HG02938 (cell line): ENCODE data around the gene TMEM238L.

Source experiments
- ATAC-seq: cut with Tn5 transposase; IDR thresholded peaks from one replicate; pipeline ENCODE4 v1.9.1; 2021; ENCODE audit warnings: mild to moderate bottlenecking, moderate library complexity; ENCODE audit not compliant: unreplicated experiment

Gene TMEM238L

GRCh38 chr17:10805911-10806310 lies 2.0 kb upstream of the TMEM238L start:
- no peak for ATAC-seq

- no peak for ATAC-seq
Observed at GRCh38 chr17:10804546-10804945, 647 bp upstream of the TMEM238L start.

GRCh38 chr17:10803350-10803749 lies 549 bp downstream of the TMEM238L start:
- no peak for ATAC-seq

- no peak for ATAC-seq
Observed at GRCh38 chr17:10802496-10803284, 1.2 kb downstream of the TMEM238L start.

- no peak for ATAC-seq
Observed at GRCh38 chr17:10799407-10799806, 4.5 kb downstream of the TMEM238L start.

GRCh38 chr17:10798910-10799309 lies 5.0 kb downstream of the TMEM238L start:
- ATAC-seq = no peak

GRCh38 chr17:10798332-10798749 lies 5.6 kb downstream of the TMEM238L start:
- no peak for ATAC-seq

- no peak for ATAC-seq
Observed at GRCh38 chr17:10797476-10798328, 6.2 kb downstream of the TMEM238L start.

GRCh38 chr17:10793816-10794215 lies 10.1 kb downstream of the TMEM238L start:
- ATAC-seq = no peak

GRCh38 chr17:10793256-10793655 lies 10.6 kb downstream of the TMEM238L start:
- ATAC-seq = no peak

- ATAC-seq = no peak
Observed at GRCh38 chr17:10792151-10792550, 11.7 kb downstream of the TMEM238L start.

GRCh38 chr17:10790491-10791401 lies 13.2 kb downstream of the TMEM238L start:
- ATAC-seq = no peak

- no peak for ATAC-seq
Observed at GRCh38 chr17:10789694-10790271, 14.1 kb downstream of the TMEM238L start.

- no peak for ATAC-seq
Observed at GRCh38 chr17:10787306-10788045, 16.4 kb downstream of the TMEM238L start.

- no peak for ATAC-seq
Observed at GRCh38 chr17:10785295-10785694, 18.6 kb downstream of the TMEM238L start.

GRCh38 chr17:10779609-10780008 lies 24.3 kb downstream of the TMEM238L start:
- no peak for ATAC-seq

GRCh38 chr17:10777890-10778289 lies 26.0 kb downstream of the TMEM238L start:
- ATAC-seq = no peak

GRCh38 chr17:10777131-10777807 lies 26.6 kb downstream of the TMEM238L start:
- no peak for ATAC-seq

- no peak for ATAC-seq
Observed at GRCh38 chr17:10776381-10776780, 27.5 kb downstream of the TMEM238L start.
